H1 (cell line): ENCODE data around the gene NELL2. TPM values are rescaled to one million over a fixed set of nuclear protein-coding genes. Genes with fewer than 3 reads are reported as not detected.

Source experiments
- CTCF ChIA-PET: fragments of 300-600 bp; sonication (Branson Sonifier 250); formaldehyde crosslinking; loops from one replicate; lab custom pipeline; 2021; ENCODE audit not compliant: partially characterized antibody; lab: Charles Lee
- POLR2A ChIA-PET: fragments of 300-600 bp; sonication (Branson Sonifier 250); formaldehyde crosslinking; loops from one replicate; lab custom pipeline; 2021; ENCODE audit warnings: inconsistent platforms; ENCODE audit not compliant: partially characterized antibody; lab: Charles Lee
- DNase-seq, 2 experiments: peaks; one replicate each; pipeline versions ENCODE4 v3.0.0 to v3.0.0-alpha.2; 2010 to 2022; ENCODE audit warnings: low spot score in 2 of 2, low read depth in 1 of 2, mixed read lengths in 1 of 2
- FAIRE-seq: peaks from 2 replicates; lab custom pipeline; 2011; peaks lifted over from hg19 to GRCh38; lab: Jason Lieb, UNC
- H2AFZ ChIP-seq: 2 replicates; pipeline ENCODE4 v1.8.1; 2012; ENCODE audit warnings: low read length, inconsistent platforms
- H2AK5ac ChIP-seq: 2 replicates; pipeline ENCODE4 v1.6.1; 2013; ENCODE audit warnings: low read depth, low read length
- H2BK120ac ChIP-seq: replicated peaks from 2 replicates; pipeline ENCODE3; 2013; ENCODE audit warnings: low read depth, low read length, inconsistent platforms
- H2BK12ac ChIP-seq: 2 replicates; pipeline ENCODE4 v1.6.1; 2013; ENCODE audit warnings: low read depth, low read length
- H2BK15ac ChIP-seq: 2 replicates; pipeline ENCODE4 v1.6.1; 2013; ENCODE audit warnings: low read length
- H2BK20ac ChIP-seq: 2 replicates; pipeline ENCODE4 v1.6.1; 2013; ENCODE audit warnings: low read length
- H2BK5ac ChIP-seq: 2 replicates; pipeline ENCODE4 v1.6.1; 2013; ENCODE audit warnings: low read depth, low read length
- H3K14ac ChIP-seq: 2 replicates; pipeline ENCODE4 v1.6.1; 2013; ENCODE audit warnings: inconsistent platforms; ENCODE audit not compliant: insufficient read length
- H3K18ac ChIP-seq: 2 replicates; pipeline ENCODE4 v1.6.1; 2013; ENCODE audit warnings: low read length; ENCODE audit errors: extremely low read depth
- H3K23ac ChIP-seq: 2 replicates; pipeline ENCODE4 v1.6.1; 2013; ENCODE audit warnings: inconsistent platforms; ENCODE audit not compliant: insufficient read length
- H3K23me2 ChIP-seq: 2 replicates; pipeline ENCODE4 v1.6.1; 2013; ENCODE audit warnings: low read depth, low read length
- H3K27ac ChIP-seq: 2 replicates; pipeline ENCODE4 v1.6.1; 2011; ENCODE audit warnings: low read depth, low read length, inconsistent platforms
- H3K27me3 ChIP-seq, 4 experiments: replicated peaks in 1 of 4; 1 replicate in 1 of 4; 2 replicates in 3 of 4; pipeline versions ENCODE4 v1.6.1 to v1.8.1; 2011 to 2013; ENCODE audit warnings: low read length in 3 of 4, mild to moderate bottlenecking in 3 of 4, inconsistent platforms in 2 of 4, mixed read lengths in 2 of 4, moderate library complexity in 1 of 4; ENCODE audit not compliant: control insufficient read depth in 3 of 4, insufficient read depth in 3 of 4; ENCODE audit errors: extremely low read depth in 1 of 4
- H3K36me3 ChIP-seq, 4 experiments: 2 replicates each; pipeline versions ENCODE4 v1.6.1 to v1.8.1; 2011 to 2013; ENCODE audit warnings: mild to moderate bottlenecking in 4 of 4, low read length in 3 of 4, moderate library complexity in 2 of 4, control low read depth in 1 of 4, inconsistent platforms in 1 of 4; ENCODE audit not compliant: insufficient read depth in 4 of 4, control insufficient read depth in 2 of 4
- H3K4ac ChIP-seq: replicated peaks from 2 replicates; pipeline ENCODE3; 2013; ENCODE audit warnings: low read length, low read depth, mixed read lengths, inconsistent platforms; ENCODE audit not compliant: insufficient read length
- H3K4me1 ChIP-seq, 4 experiments: replicated peaks in 1 of 4; 1 replicate in 1 of 4; 2 replicates in 3 of 4; pipeline versions ENCODE4 v1.6.1 to v1.8.1; 2011 to 2013; ENCODE audit warnings: low read length in 3 of 4, inconsistent platforms in 2 of 4, mixed read lengths in 1 of 4; ENCODE audit not compliant: insufficient read depth in 4 of 4, control insufficient read depth in 3 of 4
- H3K4me2 ChIP-seq, 2 experiments: 2 replicates each; pipeline versions ENCODE4 v1.6.1 to v1.8.1; 2011 to 2013; ENCODE audit warnings: low read depth in 2 of 2, low read length in 2 of 2, control low read depth in 1 of 2, inconsistent platforms in 1 of 2, mild to moderate bottlenecking in 1 of 2; ENCODE audit not compliant: insufficient read depth in 1 of 2
- H3K4me3 ChIP-seq, 4 experiments: fragments of 200-600, 300-600 bp in 1 of 4; sonication (generic), shearing (Covaris generic), sonication (Bioruptor Twin) in 1 of 4; 2 replicates each; pipeline versions ENCODE4 v1.5.1 to v1.8.1; 2011 to 2016; ENCODE audit warnings: low read length in 4 of 4, low read depth in 3 of 4, control low read depth in 2 of 4, inconsistent platforms in 2 of 4, mild to moderate bottlenecking in 2 of 4, mixed read lengths in 1 of 4, moderate library complexity in 1 of 4; ENCODE audit not compliant: insufficient read depth in 2 of 4; ENCODE audit errors: extremely low read depth in 1 of 4
- H3K56ac ChIP-seq: replicated peaks from 2 replicates; pipeline ENCODE3; 2013; ENCODE audit warnings: low read depth, mild to moderate bottlenecking, mixed read lengths, low read length, inconsistent platforms; ENCODE audit not compliant: insufficient read length
- H3K79me1 ChIP-seq: 2 replicates; pipeline ENCODE4 v1.6.1; 2013; ENCODE audit warnings: low read depth, low read length, control low read depth
- H3K79me2 ChIP-seq, 2 experiments: 2 replicates each; pipeline versions ENCODE4 v1.6.1 to v1.8.1; 2012 to 2013; ENCODE audit warnings: low read length in 2 of 2, mild to moderate bottlenecking in 2 of 2, inconsistent platforms in 1 of 2; ENCODE audit not compliant: insufficient read depth in 2 of 2, control insufficient read depth in 1 of 2
- H3K9ac ChIP-seq, 4 experiments: replicated peaks in 1 of 4; 1 replicate in 1 of 4; 2 replicates in 3 of 4; pipeline versions ENCODE4 v1.6.1 to v1.8.1; 2011 to 2013; ENCODE audit warnings: low read depth in 3 of 4, low read length in 3 of 4, control low read depth in 2 of 4, mild to moderate bottlenecking in 2 of 4, moderate library complexity in 2 of 4, inconsistent platforms in 1 of 4; ENCODE audit errors: extremely low read depth in 1 of 4
- H3K9me3 ChIP-seq, 2 experiments: 2 replicates each; pipeline versions ENCODE4 v1.6.1 to v1.8.1; 2012 to 2013; ENCODE audit warnings: mild to moderate bottlenecking in 2 of 2, moderate library complexity in 2 of 2, control low read depth in 1 of 2, inconsistent platforms in 1 of 2, low read depth in 1 of 2, low read length in 1 of 2, mixed read lengths in 1 of 2; ENCODE audit not compliant: insufficient read depth in 2 of 2
- H4K20me1 ChIP-seq, 2 experiments: replicated peaks in 1 of 2; 2 replicates each; pipeline versions ENCODE3 to v1.8.1; 2011 to 2013; ENCODE audit warnings: inconsistent platforms in 2 of 2, low read length in 2 of 2, mild to moderate bottlenecking in 1 of 2; ENCODE audit not compliant: insufficient read depth in 2 of 2, control insufficient read depth in 1 of 2
- H4K5ac ChIP-seq: 2 replicates; pipeline ENCODE4 v1.6.1; 2013; ENCODE audit warnings: low read length, low read depth, mixed read lengths, inconsistent platforms; ENCODE audit not compliant: insufficient read length
- H4K8ac ChIP-seq: 2 replicates; pipeline ENCODE4 v1.8.0; 2013; ENCODE audit warnings: mild to moderate bottlenecking, moderate library complexity, low read length, inconsistent platforms; ENCODE audit not compliant: insufficient read depth; ENCODE audit errors: extremely low read depth
- H4K91ac ChIP-seq: replicated peaks from 2 replicates; pipeline ENCODE3; 2013; ENCODE audit warnings: low read length, mixed read lengths, inconsistent platforms; ENCODE audit not compliant: insufficient read length
- BRCA1 ChIP-seq: IDR thresholded peaks from 2 replicates; pipeline ENCODE4 v1.6.1; 2012; ENCODE audit warnings: low read depth, low read length, improper control_type of control experiment
- CBX5 ChIP-seq: fragments of 300-800, 300-1000 bp; sonication (generic); IDR thresholded peaks from 2 replicates; pipeline ENCODE4 v1.7.1; 2016; ENCODE audit warnings: antibody characterized with exemption, low read length, low read depth
- CREB1 ChIP-seq: IDR thresholded peaks from 2 replicates; pipeline ENCODE4 v1.6.1; 2012; ENCODE audit warnings: inconsistent platforms
- CTBP2 ChIP-seq: IDR thresholded peaks from 2 replicates; pipeline ENCODE4 v1.7.0; 2011; ENCODE audit warnings: borderline replicate concordance, mild to moderate bottlenecking, moderate library complexity, mixed read lengths, low read length; ENCODE audit not compliant: insufficient read depth, insufficient read length
- JUND ChIP-seq: IDR thresholded peaks from 2 replicates; pipeline ENCODE4 v1.6.1; 2011; ENCODE audit warnings: mild to moderate bottlenecking, improper control_type of control experiment, low read length
- RNF2 ChIP-seq: fragments of 200-900, 300-1000 bp; sonication (generic); IDR thresholded peaks from 2 replicates; pipeline ENCODE4 v1.7.1; 2016; ENCODE audit warnings: borderline replicate concordance, low read depth, mild to moderate bottlenecking, antibody characterized with exemption, low read length; ENCODE audit not compliant: poor library complexity, severe bottlenecking; ENCODE audit errors: missing control alignments
- SIN3A ChIP-seq, 2 experiments: IDR thresholded peaks in 1 of 2; conservative IDR thresholded peaks in 1 of 2; 2 replicates each; pipeline ENCODE4 v1.6.1; 2011 to 2012; ENCODE audit warnings: low read length in 2 of 2, improper control_type of control experiment in 1 of 2, low read depth in 1 of 2, mild to moderate bottlenecking in 1 of 2
- SP1 ChIP-seq: IDR thresholded peaks from 2 replicates; pipeline ENCODE4 v1.6.1; 2011; ENCODE audit warnings: low read depth, low read length
- SP2 ChIP-seq: IDR thresholded peaks from 2 replicates; pipeline ENCODE4 v1.6.1; 2012; ENCODE audit warnings: mild to moderate bottlenecking, low read length, inconsistent platforms
- SP4 ChIP-seq: IDR thresholded peaks from 2 replicates; pipeline ENCODE4 v1.6.1; 2012; ENCODE audit warnings: low read length, inconsistent platforms
- SRF ChIP-seq: IDR thresholded peaks from 2 replicates; pipeline ENCODE4 v1.6.1; 2011; ENCODE audit warnings: mild to moderate bottlenecking, low read depth, low read length, moderate library complexity
- TCF12 ChIP-seq: IDR thresholded peaks from 2 replicates; pipeline ENCODE4 v1.6.1; 2011; ENCODE audit warnings: low read depth, mild to moderate bottlenecking, low read length
- polyA plus RNA-seq, 7 experiments: library from polyadenylated mRNA; depleted of rRNA in 3 of 7; stranded (reverse) in 5 of 7; unstranded in 2 of 7; fragments of >200 nt in 5 of 7; fragments of 200-250 nt in 2 of 7; gene quantifications; 1 replicate in 5 of 7; 2 replicates in 1 of 7; 4 replicates in 1 of 7; pipeline versions ENCODE4 v1.2.1 to v1.2.3, GENCODE V29; 2011 to 2013; ENCODE audit warnings: missing spikeins in 2 of 7, mixed read lengths in 2 of 7
- total RNA-seq: library from RNA; stranded (reverse); fragmentation: NEBNext Ultra II Directional; extraction: Animal tissue kit (Norgen Biotek cat#: 25700); gene quantifications from 2 replicates; pipeline ENCODE4 v1.2.1, GENCODE V29; 2021
- TF ChIP-seq, protein P1 (sequence below): IDR thresholded peaks from 2 replicates; pipeline ENCODE4 v1.6.1; 2012; ENCODE audit warnings: inconsistent platforms
- TF ChIP-seq, protein P2 (sequence below): IDR thresholded peaks from 2 replicates; pipeline ENCODE4 v1.6.1; 2012; ENCODE audit warnings: low read length, inconsistent platforms

Gene NELL2
- total and polyA plus RNA-seq, 2 of the 8 experiments (the other 6 are each of a cell fraction or from before 2014, with no cell fraction given) = 54.2 to 56.8 TPM

DNA sequence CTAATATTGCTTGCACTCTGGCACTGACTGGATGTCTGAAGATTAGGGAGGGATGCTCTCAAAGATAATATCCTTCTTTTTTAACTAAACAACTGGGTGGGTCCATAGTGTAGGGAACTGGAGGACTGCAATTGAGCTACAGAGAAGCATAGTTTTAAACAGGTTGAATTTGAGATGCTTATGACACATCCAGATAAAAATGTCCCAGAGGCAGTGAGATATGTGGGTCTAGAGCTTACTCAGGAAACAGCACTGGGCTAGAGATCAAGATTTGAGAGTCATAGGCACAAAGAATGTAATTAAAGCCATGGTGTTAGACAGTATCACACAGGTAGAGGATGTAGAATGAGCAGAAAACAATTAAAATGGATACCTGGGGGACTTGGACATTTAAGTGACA is 198.4 kb downstream of the NELL2 start:
- Histone ChIP-seq H3K4me3 (no peak overlapping the region), H2BK15ac (no peak overlapping the region), H2AFZ (no peak overlapping the region), H3K4me2 (no peak overlapping the region), H3K79me2 (no peaks in the 10 kb centered on the region), H3K36me3 (no peaks in the 10 kb centered on the region), H4K5ac (no peak overlapping the region), H3K23me2 (no peaks in the 10 kb centered on the region), H3K4me1 (no peaks in the 10 kb centered on the region; a peak in 1 of 7 replicates), H2BK12ac (no peak overlapping the region), H3K23ac (no peak overlapping the region), H2BK120ac (no peak overlapping the region), H2BK20ac (no peak overlapping the region), H3K18ac (no peak overlapping the region), H4K91ac (no peak overlapping the region), H3K79me1 (no peaks in the 10 kb centered on the region), H3K4ac (no peak overlapping the region), H4K8ac (no peak overlapping the region), H3K14ac (no peak overlapping the region), H3K27me3 (no peaks in the 10 kb centered on the region), H2AK5ac (no peak overlapping the region), H3K9ac (no peak overlapping the region), H3K9me3 (no peaks in the 10 kb centered on the region), H3K27ac (no peak overlapping the region), H2BK5ac (no peak overlapping the region), H3K56ac (no peak overlapping the region), H4K20me1 (peaks cover 0 to 1% of the 10 kb centered on the region in 2 experiments)
- DNase-seq (no peak), FAIRE-seq (no peak)
- CTCF ChIA-PET = no interaction called here
- POLR2A ChIA-PET = no interaction called here
- TF ChIP-seq SIN3A (conservative IDR thresholded peaks at IDR 0.05 in 1 of 2, IDR thresholded peaks at IDR 0.05 in 1 of 2; ENCODE audit: low read depth in 1 of 2, low read length in 2 of 2) (no peak), BRCA1 (no peak), SRF (no peak), TCF12 (no peak), RNF2 (no peak), CREB1 (no peak), JUND (no peak), SP4 (no peak), SP2 (no peak), CBX5 (no peak), CTBP2 (no peak), SP1 (no peak)
- TF ChIP-seq, protein P1, sequence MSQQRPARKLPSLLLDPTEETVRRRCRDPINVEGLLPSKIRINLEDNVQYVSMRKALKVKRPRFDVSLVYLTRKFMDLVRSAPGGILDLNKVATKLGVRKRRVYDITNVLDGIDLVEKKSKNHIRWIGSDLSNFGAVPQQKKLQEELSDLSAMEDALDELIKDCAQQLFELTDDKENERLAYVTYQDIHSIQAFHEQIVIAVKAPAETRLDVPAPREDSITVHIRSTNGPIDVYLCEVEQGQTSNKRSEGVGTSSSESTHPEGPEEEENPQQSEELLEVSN = no peak
- TF ChIP-seq, protein P2, sequence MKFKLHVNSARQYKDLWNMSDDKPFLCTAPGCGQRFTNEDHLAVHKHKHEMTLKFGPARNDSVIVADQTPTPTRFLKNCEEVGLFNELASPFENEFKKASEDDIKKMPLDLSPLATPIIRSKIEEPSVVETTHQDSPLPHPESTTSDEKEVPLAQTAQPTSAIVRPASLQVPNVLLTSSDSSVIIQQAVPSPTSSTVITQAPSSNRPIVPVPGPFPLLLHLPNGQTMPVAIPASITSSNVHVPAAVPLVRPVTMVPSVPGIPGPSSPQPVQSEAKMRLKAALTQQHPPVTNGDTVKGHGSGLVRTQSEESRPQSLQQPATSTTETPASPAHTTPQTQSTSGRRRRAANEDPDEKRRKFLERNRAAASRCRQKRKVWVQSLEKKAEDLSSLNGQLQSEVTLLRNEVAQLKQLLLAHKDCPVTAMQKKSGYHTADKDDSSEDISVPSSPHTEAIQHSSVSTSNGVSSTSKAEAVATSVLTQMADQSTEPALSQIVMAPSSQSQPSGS = no peak
